ENCODE results near the gene SPIRE2. TPM values are rescaled to one million over a fixed set of nuclear protein-coding genes. Genes with fewer than 3 reads are reported as not detected.

The SPIRE2 gene
- total and polyA plus RNA-seq, 12 donors, result 2.8 to 14.4 (median 5.0) TPM

DNA sequence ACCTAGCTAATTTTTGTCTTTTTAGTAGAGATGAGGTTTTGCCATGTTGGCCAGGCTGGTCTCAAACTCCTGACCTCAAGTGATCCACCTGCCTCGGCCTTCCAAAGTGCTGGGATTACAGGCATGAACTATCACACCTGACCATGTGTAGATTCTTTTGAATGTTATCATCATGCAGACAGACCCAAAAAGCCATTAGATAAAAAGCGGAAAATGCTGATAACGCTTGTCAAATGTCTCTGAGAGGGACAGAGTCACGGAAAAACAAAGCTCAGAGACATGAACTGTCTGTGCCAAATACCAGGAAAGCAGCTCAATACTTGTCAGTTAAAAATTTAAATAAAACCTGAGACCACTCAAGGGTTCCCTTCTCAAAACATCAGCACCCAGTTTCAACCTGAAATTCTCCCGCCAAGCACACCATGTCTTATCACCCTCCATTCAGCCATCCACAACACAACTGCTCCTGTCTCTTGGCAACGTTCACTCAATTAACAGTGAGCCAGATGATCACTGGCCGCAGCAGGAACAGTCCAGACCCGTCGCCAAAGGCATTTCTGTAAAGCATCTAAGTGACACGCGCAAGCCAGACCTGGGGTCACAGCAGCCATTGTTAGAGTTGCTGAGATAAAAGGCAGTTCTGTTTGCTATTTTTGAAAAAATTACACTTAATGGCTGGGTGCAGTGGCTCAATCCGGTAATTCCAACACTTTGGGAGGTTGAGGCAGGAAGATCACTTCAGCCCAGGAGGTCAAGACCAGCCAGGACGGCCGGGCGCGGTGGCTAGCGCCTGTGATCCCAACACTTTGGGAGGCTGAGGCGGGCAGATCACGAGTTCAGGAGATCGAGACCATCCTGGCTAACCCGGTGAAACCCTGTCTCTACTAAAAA lies 41.6 kb upstream of the SPIRE2 start:
- no peaks in the 10 kb centered on the region for H3K36me3 ChIP-seq (replicated peaks in 1 of 2)
- H3K9me3 ChIP-seq (replicated peaks in 1 of 3), result no peaks in the 10 kb centered on the region
- no peaks in the 10 kb centered on the region for H3K27me3 ChIP-seq
- intact Hi-C loops (cut with DNase I), result no loop called here
- no peaks in the 10 kb centered on the region for H3K4me1 ChIP-seq (replicated peaks in 1 of 2)
- peak in 2 of 7 donors; percentile 27 to 87 for DNase-seq
- TF ChIP-seq, protein P1, sequence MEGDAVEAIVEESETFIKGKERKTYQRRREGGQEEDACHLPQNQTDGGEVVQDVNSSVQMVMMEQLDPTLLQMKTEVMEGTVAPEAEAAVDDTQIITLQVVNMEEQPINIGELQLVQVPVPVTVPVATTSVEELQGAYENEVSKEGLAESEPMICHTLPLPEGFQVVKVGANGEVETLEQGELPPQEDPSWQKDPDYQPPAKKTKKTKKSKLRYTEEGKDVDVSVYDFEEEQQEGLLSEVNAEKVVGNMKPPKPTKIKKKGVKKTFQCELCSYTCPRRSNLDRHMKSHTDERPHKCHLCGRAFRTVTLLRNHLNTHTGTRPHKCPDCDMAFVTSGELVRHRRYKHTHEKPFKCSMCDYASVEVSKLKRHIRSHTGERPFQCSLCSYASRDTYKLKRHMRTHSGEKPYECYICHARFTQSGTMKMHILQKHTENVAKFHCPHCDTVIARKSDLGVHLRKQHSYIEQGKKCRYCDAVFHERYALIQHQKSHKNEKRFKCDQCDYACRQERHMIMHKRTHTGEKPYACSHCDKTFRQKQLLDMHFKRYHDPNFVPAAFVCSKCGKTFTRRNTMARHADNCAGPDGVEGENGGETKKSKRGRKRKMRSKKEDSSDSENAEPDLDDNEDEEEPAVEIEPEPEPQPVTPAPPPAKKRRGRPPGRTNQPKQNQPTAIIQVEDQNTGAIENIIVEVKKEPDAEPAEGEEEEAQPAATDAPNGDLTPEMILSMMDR (IDR thresholded peaks at IDR 0.05), result no peak
- TF ChIP-seq POLR2A (IDR thresholded peaks at IDR 0.05), result no peak
- H3K27ac ChIP-seq, result peak overlapping the region in 1 of 5 donors; percentile 17
- WGBS, 4 donors, result 79 to 99% (median 94%) methylated on average over 21 of the region's 21 CpGs
- no peak overlapping the region for H3K4me3 ChIP-seq

DNA sequence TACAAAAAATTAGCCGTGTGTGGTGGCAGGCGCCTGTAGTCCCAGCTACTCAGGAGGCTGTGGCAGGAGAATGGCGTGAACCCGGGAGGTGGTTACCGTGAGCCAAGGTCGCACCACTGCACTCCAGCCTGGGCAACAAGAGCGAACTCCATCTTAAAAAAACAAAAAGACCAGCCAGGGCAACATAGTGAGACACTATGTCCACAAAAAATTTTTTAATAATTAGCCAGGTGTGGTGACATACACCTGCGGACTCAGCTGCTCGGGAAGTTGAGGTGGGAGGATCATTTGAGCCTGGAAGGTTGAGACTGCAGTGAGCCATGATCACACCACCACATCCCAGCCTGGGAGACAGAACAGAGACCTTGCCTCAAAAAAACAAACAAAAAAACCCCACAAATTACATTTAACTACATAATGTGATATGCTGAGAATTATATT lies 40.9 kb upstream of the SPIRE2 start:
- 95 to 98% (median 96%) methylated on average over 9 of the region's 9 CpGs for WGBS, 4 donors
- intact Hi-C loops (cut with DNase I), result no loop called here
- H3K36me3 ChIP-seq (replicated peaks in 1 of 2), result no peaks in the 10 kb centered on the region

DNA sequence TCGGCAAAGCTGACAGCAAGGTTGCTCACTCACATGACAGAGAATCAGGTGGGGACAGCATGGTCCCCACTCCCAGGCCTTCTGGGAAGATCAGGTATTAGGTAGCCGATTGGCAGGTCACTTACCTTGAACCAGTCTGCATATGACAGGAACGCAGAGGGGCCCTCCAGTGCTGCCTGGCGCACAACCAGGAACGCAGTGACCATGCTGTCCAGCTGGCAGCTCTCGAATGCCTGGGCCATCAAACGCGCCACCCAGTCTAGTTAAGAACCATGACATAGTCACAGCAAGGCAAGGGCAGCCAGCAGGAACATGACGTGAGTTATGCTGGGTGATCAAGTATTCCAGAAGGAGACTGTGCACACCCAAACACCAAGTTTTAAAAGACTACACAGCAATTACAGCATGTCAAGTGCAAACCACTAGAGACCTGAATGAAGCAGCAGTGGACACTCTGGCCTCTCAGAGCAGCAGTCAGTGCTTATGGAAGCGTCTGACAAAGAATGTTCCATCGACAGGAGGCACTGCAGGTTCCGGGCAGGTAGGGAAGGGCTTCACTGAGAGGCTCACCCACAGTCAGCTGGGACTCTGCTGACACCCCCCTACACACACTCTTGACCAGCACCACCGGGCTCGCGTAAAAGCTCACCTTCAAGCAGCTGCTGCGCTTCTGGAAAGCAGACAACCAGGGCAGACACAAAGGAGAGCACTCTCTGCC lies 36.8 kb upstream of the SPIRE2 start:
- WGBS, 4 donors, result 90 to 96% (median 94%) methylated on average over 8 to 16 of the region's 16 CpGs
- intact Hi-C loops (cut with DNase I), result loop anchor here in 1 of 2 donors (5.0 kb wide), 1 partner anchor 84 kb away; no protein-coding TSS in a partner anchor
- no peak overlapping the region for H3K27ac ChIP-seq

More for the DNA sequence above, 40.9 kb upstream of the SPIRE2 start:
- no peak overlapping the region for H3K4me3 ChIP-seq
- no peaks in the 10 kb centered on the region for H3K9me3 ChIP-seq (replicated peaks in 1 of 3)
- no peak for TF ChIP-seq POLR2A (IDR thresholded peaks at IDR 0.05)
- TF ChIP-seq, protein P1 (IDR thresholded peaks at IDR 0.05), result no peak
- no peaks in the 10 kb centered on the region for H3K4me1 ChIP-seq (replicated peaks in 1 of 2)
- no peaks in the 10 kb centered on the region for H3K27me3 ChIP-seq
- DNase-seq, result no peak
- peak overlapping the region in 1 of 5 donors; percentile 17 for H3K27ac ChIP-seq

More for the DNA sequence above, 36.8 kb upstream of the SPIRE2 start:
- H3K4me1 ChIP-seq (replicated peaks in 1 of 2), result no peaks in the 10 kb centered on the region
- no peaks in the 10 kb centered on the region for H3K9me3 ChIP-seq (replicated peaks in 1 of 3)
- no peak overlapping the region for H3K4me3 ChIP-seq
- H3K27me3 ChIP-seq, result no peaks in the 10 kb centered on the region
- TF ChIP-seq, protein P1 (IDR thresholded peaks at IDR 0.05), result no peak
- no peak for DNase-seq
- H3K36me3 ChIP-seq (replicated peaks in 1 of 2), result no peaks in the 10 kb centered on the region
